ENCODE results near the gene NUDCD2. TPM values are rescaled to one million over a fixed set of nuclear protein-coding genes. Genes with fewer than 3 reads are reported as not detected.

Gene NUDCD2
- total and polyA plus RNA-seq, 2 donors (not counting 3 experiments of a cell fraction or from before 2014, with no cell fraction given) = 3.9 to 50.3 TPM

DNA sequence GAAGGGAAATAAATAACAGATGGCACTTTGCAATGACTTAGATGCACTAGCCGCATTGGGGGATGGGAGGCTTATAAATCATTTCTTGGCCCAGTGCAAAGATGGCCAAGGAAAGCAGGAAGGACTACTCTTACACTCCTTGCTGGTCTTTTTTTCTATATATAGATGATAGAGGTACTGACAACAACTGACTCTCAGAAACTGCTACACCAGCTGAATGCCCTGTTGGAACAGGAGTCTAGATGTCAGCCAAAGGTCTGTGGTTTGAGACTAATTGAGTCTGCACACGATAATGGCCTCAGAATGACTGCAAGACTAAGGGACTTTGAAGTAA, 20.8 kb downstream of the NUDCD2 start:
- ChIA-PET POLR2A (interaction anchor here (4.1 kb wide), 1 partner anchor 21 kb away, joined by 34 read pairs; the partner anchor contains the start of genes HMMR and NUDCD2), CTCF (interaction anchor here (0.7 to 2.6 kb wide), 4 partner anchors 15 to 64 kb away, joined by 3 to 10 read pairs (median 6); partner anchors contain the start of genes HMMR and NUDCD2)
- Histone ChIP-seq H2AFZ (ENCODE audit: low read depth, low read length) (no peak overlapping the region), H3K4me1 (ENCODE audit: control insufficient read depth, extremely low read depth, insufficient read depth, low read length) (peaks cover 19% of the 10 kb centered on the region), H3K79me2 (ENCODE audit: control insufficient read depth, insufficient read depth, low read length) (peaks cover 42% of the 10 kb centered on the region), H3K4me2 (ENCODE audit: insufficient read depth, low read length) (peak overlapping the region; percentile 96), H3K27ac (ENCODE audit: insufficient read depth, low read depth, low read length) (no peak overlapping the region), H3K9ac (replicated peaks; ENCODE audit: extremely low read depth, insufficient read depth, low read length) (no peak overlapping the region), H3K36me3 (ENCODE audit: control insufficient read depth in 2 of 2, extremely low read depth in 1 of 2, insufficient read depth in 2 of 2, low read length in 2 of 2) (peaks cover 14 to 24% of the 10 kb centered on the region in 2 experiments), H3K9me3 (replicated peaks; ENCODE audit: control insufficient read depth, insufficient read depth, low read length) (no peaks in the 10 kb centered on the region), H3K9me1 (replicated peaks; ENCODE audit: control insufficient read depth, extremely low read depth, insufficient read depth, low read length) (no peaks in the 10 kb centered on the region), H4K20me1 (replicated peaks; ENCODE audit: control insufficient read depth, extremely low read depth, insufficient read depth, low read length) (peaks cover 5% of the 10 kb centered on the region), H3K27me3 (ENCODE audit: control insufficient read depth in 2 of 2, insufficient read depth in 2 of 2, low read length in 2 of 2) (no peaks in the 10 kb centered on the region), H3K4me3 (replicated peaks in 1 of 3; ENCODE audit: insufficient read depth in 1 of 3, low read depth in 1 of 3, low read length in 3 of 3) (peak overlapping the region in 2 of 3 experiments; percentile 43 to 99)
- dilution Hi-C loops (cut with MboI; ENCODE audit: extremely low pct_ligation_motif_present, low sequenced_read_pairs) = no loop called here
- peak; percentile 24 for FAIRE-seq
- intact Hi-C loops (cut with micrococcal nuclease) = no loop called here
- no peak for TF ChIP-seq GATA2 (IDR thresholded peaks at IDR 0.05; ENCODE audit: insufficient read depth, insufficient read length, low read depth, low read length)
- TF ChIP-seq JUN (IDR thresholded peaks at IDR 0.05; ENCODE audit: borderline replicate concordance, insufficient read depth, insufficient read length, low read depth) = no peak
- TF ChIP-seq FOS (IDR thresholded peaks at IDR 0.05; ENCODE audit: borderline replicate concordance, insufficient read depth, low read length) = no peak
- no peak for TF ChIP-seq MYC (IDR thresholded peaks at IDR 0.05; ENCODE audit: low read depth, low read length)
- TF ChIP-seq POLR2A (IDR thresholded peaks at IDR 0.05; ENCODE audit: low read depth, low read length) = no peak
- TF ChIP-seq, protein P1, sequence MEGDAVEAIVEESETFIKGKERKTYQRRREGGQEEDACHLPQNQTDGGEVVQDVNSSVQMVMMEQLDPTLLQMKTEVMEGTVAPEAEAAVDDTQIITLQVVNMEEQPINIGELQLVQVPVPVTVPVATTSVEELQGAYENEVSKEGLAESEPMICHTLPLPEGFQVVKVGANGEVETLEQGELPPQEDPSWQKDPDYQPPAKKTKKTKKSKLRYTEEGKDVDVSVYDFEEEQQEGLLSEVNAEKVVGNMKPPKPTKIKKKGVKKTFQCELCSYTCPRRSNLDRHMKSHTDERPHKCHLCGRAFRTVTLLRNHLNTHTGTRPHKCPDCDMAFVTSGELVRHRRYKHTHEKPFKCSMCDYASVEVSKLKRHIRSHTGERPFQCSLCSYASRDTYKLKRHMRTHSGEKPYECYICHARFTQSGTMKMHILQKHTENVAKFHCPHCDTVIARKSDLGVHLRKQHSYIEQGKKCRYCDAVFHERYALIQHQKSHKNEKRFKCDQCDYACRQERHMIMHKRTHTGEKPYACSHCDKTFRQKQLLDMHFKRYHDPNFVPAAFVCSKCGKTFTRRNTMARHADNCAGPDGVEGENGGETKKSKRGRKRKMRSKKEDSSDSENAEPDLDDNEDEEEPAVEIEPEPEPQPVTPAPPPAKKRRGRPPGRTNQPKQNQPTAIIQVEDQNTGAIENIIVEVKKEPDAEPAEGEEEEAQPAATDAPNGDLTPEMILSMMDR (IDR thresholded peaks at IDR 0.05; ENCODE audit: extremely low read depth in 1 of 2, insufficient read depth in 1 of 2, low read depth in 1 of 2, low read length in 2 of 2) = no peak
- no peak for TF ChIP-seq POLR2AphosphoS5 (IDR thresholded peaks at IDR 0.05; ENCODE audit: insufficient read depth, low read depth, low read length)
- no peak for TF ChIP-seq EZH2 (IDR thresholded peaks at IDR 0.05; ENCODE audit: borderline replicate concordance, low read depth, low read length, severe bottlenecking)
- TF ChIP-seq, protein P2, sequence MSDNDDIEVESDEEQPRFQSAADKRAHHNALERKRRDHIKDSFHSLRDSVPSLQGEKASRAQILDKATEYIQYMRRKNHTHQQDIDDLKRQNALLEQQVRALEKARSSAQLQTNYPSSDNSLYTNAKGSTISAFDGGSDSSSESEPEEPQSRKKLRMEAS (IDR thresholded peaks at IDR 0.05; ENCODE audit: insufficient read depth, insufficient read length) = no peak
- no peak for DNase-seq (ENCODE audit: low read depth, low spot score)
- BruUV-seq (replicated peaks) = no TSS peak

Data from endothelial cell of umbilical vein (primary cell).